H9 (cell line): ENCODE measurements around the gene ANKRD65. TPM values are rescaled to one million over a fixed set of nuclear protein-coding genes. Genes with fewer than 3 reads are reported as not detected.

Experiments used
- DNase-seq: peaks from one replicate; pipeline ENCODE4 v3.0.0-alpha.2; 2017
- H2AFZ ChIP-seq: one replicate; pipeline ENCODE4 v1.6.1; 2013; ENCODE audit warnings: mild to moderate bottlenecking, low read length, control low read depth, moderate library complexity
- H2AK5ac ChIP-seq: 2 replicates; pipeline ENCODE4 v1.6.1; 2013; ENCODE audit warnings: low read length, control low read depth, mixed read lengths; ENCODE audit not compliant: insufficient read length
- H2BK120ac ChIP-seq: one replicate; pipeline ENCODE4 v1.6.1; 2013; ENCODE audit warnings: low read depth, mild to moderate bottlenecking, low read length, control low read depth, inconsistent platforms; ENCODE audit not compliant: poor library complexity, severe bottlenecking
- H2BK12ac ChIP-seq: 2 replicates; pipeline ENCODE4 v1.6.1; 2013; ENCODE audit warnings: low read length, control low read depth, mixed read lengths, low read depth; ENCODE audit not compliant: insufficient read length
- H2BK15ac ChIP-seq: 2 replicates; pipeline ENCODE4 v1.6.1; 2013; ENCODE audit warnings: low read depth, low read length, control low read depth
- H2BK20ac ChIP-seq: one replicate; pipeline ENCODE4 v1.6.1; 2013; ENCODE audit warnings: low read depth, mild to moderate bottlenecking, low read length, control low read depth, inconsistent platforms; ENCODE audit not compliant: poor library complexity, severe bottlenecking
- H2BK5ac ChIP-seq: 2 replicates; pipeline ENCODE4 v1.6.1; 2013; ENCODE audit warnings: low read length, control low read depth, mixed read lengths; ENCODE audit not compliant: insufficient read length
- H3K14ac ChIP-seq: 2 replicates; pipeline ENCODE4 v1.6.1; 2013; ENCODE audit warnings: low read length, control low read depth; ENCODE audit not compliant: insufficient read depth
- H3K18ac ChIP-seq: 2 replicates; pipeline ENCODE4 v1.6.1; 2013; ENCODE audit warnings: low read depth, mild to moderate bottlenecking, mixed read lengths, low read length, control low read depth; ENCODE audit not compliant: insufficient read length
- H3K23ac ChIP-seq: 2 replicates; pipeline ENCODE4 v1.6.1; 2013; ENCODE audit warnings: low read length, control low read depth, mixed read lengths, low read depth; ENCODE audit not compliant: insufficient read length
- H3K23me2 ChIP-seq: 2 replicates; pipeline ENCODE4 v1.6.1; 2013; ENCODE audit warnings: low read depth, mild to moderate bottlenecking, mixed read lengths, low read length, control low read depth; ENCODE audit not compliant: insufficient read length, poor library complexity, severe bottlenecking
- H3K27ac ChIP-seq: 2 replicates; pipeline ENCODE4 v1.5.1; 2013; ENCODE audit warnings: low read length, control low read depth, mixed read lengths, low read depth; ENCODE audit not compliant: insufficient read length
- H3K27me3 ChIP-seq: 2 replicates; pipeline ENCODE4 v1.6.1; 2013; ENCODE audit warnings: low read length, control low read depth, inconsistent platforms; ENCODE audit not compliant: insufficient read depth
- H3K4ac ChIP-seq: 2 replicates; pipeline ENCODE4 v1.6.1; 2013; ENCODE audit warnings: low read depth, mild to moderate bottlenecking, control low read depth, inconsistent platforms, low read length, moderate library complexity
- H3K4me1 ChIP-seq: 2 replicates; pipeline ENCODE4 v1.6.1; 2013; ENCODE audit warnings: low read length, control low read depth, inconsistent platforms; ENCODE audit not compliant: insufficient read depth
- H3K4me2 ChIP-seq: 2 replicates; pipeline ENCODE4 v1.6.1; 2013; ENCODE audit warnings: low read length, control low read depth, mixed read lengths; ENCODE audit not compliant: insufficient read length, insufficient read depth
- H3K56ac ChIP-seq: 2 replicates; pipeline ENCODE4 v1.6.1; 2013; ENCODE audit warnings: low read depth, mild to moderate bottlenecking, mixed read lengths, low read length, control low read depth; ENCODE audit not compliant: insufficient read length
- H3K79me1 ChIP-seq: 2 replicates; pipeline ENCODE4 v1.6.1; 2013; ENCODE audit warnings: low read depth, mild to moderate bottlenecking, moderate library complexity, low read length, control low read depth, inconsistent platforms; ENCODE audit not compliant: insufficient read depth, poor library complexity, severe bottlenecking
- H3K79me2 ChIP-seq: 2 replicates; pipeline ENCODE4 v1.6.1; 2013; ENCODE audit warnings: low read length, control low read depth, inconsistent platforms; ENCODE audit not compliant: insufficient read depth
- H3K9ac ChIP-seq: 2 replicates; pipeline ENCODE4 v1.6.1; 2013; ENCODE audit warnings: low read length, control low read depth, mixed read lengths; ENCODE audit not compliant: insufficient read length; ENCODE audit errors: extremely low read depth
- H3K9me3 ChIP-seq: one replicate; pipeline ENCODE4 v1.6.1; 2013; ENCODE audit warnings: low read depth, low read length, inconsistent platforms; ENCODE audit not compliant: control insufficient read depth
- H3T11ph ChIP-seq: one replicate; pipeline ENCODE4 v1.6.1; 2013; ENCODE audit warnings: mild to moderate bottlenecking, low read length, control low read depth, inconsistent platforms
- H4K20me1 ChIP-seq: one replicate; pipeline ENCODE4 v1.6.1; 2013; ENCODE audit not compliant: control insufficient read depth, insufficient read length, insufficient read depth
- H4K5ac ChIP-seq: 2 replicates; pipeline ENCODE4 v1.6.1; 2013; ENCODE audit warnings: low read depth, mild to moderate bottlenecking, mixed read lengths, low read length, control low read depth; ENCODE audit not compliant: insufficient read length
- H4K8ac ChIP-seq: replicated peaks from 2 replicates; pipeline ENCODE4 v1.6.1; 2013; ENCODE audit warnings: low read length, control low read depth, mixed read lengths, low read depth; ENCODE audit not compliant: insufficient read length
- H4K91ac ChIP-seq: 2 replicates; pipeline ENCODE4 v1.6.1; 2013; ENCODE audit warnings: low read depth, mild to moderate bottlenecking, moderate library complexity, mixed read lengths, low read length, control low read depth; ENCODE audit not compliant: insufficient read length
- H3K27ac Mint-ChIP-seq, 3 experiments: 2 replicates in 2 of 3; 3 replicates in 1 of 3; pipeline ENCODE4 v1.8.0; 2020 to 2021; ENCODE audit warnings: mixed read lengths in 3 of 3, mild to moderate bottlenecking in 1 of 3, moderate library complexity in 1 of 3
- H3K27me3 Mint-ChIP-seq: 2 replicates; pipeline ENCODE4 v1.8.0; 2021; ENCODE audit warnings: low read depth, mild to moderate bottlenecking, moderate library complexity, mixed read lengths
- H3K36me3 Mint-ChIP-seq, 3 experiments: 2 replicates in 2 of 3; 3 replicates in 1 of 3; pipeline ENCODE4 v1.8.0; 2020 to 2021; ENCODE audit warnings: low read depth in 3 of 3, mixed read lengths in 3 of 3; ENCODE audit not compliant: insufficient read depth in 1 of 3
- H3K4me1 Mint-ChIP-seq, 2 experiments: 2 replicates each; pipeline ENCODE4 v1.8.0; 2020; ENCODE audit warnings: mixed read lengths in 2 of 2
- H3K4me3 Mint-ChIP-seq, 2 experiments: 2 replicates in 1 of 2; 3 replicates in 1 of 2; pipeline ENCODE4 v1.8.0; 2020 to 2021; ENCODE audit warnings: mild to moderate bottlenecking in 2 of 2, mixed read lengths in 2 of 2, moderate library complexity in 1 of 2
- H3K9me3 Mint-ChIP-seq, 2 experiments: 2 replicates in 1 of 2; 3 replicates in 1 of 2; pipeline ENCODE4 v1.8.0; 2020; ENCODE audit warnings: mild to moderate bottlenecking in 2 of 2, mixed read lengths in 2 of 2, moderate library complexity in 1 of 2
- CTCF ChIP-seq: fragments of 200-600 bp; sonication (generic); conservative IDR thresholded peaks from 3 replicates; pipeline ENCODE4 v1.8.0; 2021; ENCODE audit warnings: antibody characterized with exemption, mild to moderate bottlenecking
- WGBS: extraction: QIAGEN DNeasy Blood & Tissue Kit; methylation state at CpG from one replicate; pipeline ENCODE4 v1.1.7; 2013; ENCODE audit warnings: missing lambda C conversion rate, low lambda C conversion rate, mixed read lengths; ENCODE audit not compliant: insufficient read length; ENCODE audit errors: extremely low coverage; 5-methylcytosine and 5-hydroxymethylcytosine counted together
- total RNA-seq: library from RNA; stranded (reverse); gene quantifications from 2 replicates; pipeline ENCODE4 v1.2.1, GENCODE V29; 2021

The ANKRD65 gene
- total RNA-seq, 1 experiment from 2014 or later = 3.1 TPM

- H4K91ac ChIP-seq = no peak overlapping the region
- no peak overlapping the region for H4K5ac ChIP-seq
- no peaks in the 10 kb centered on the region for H3K9me3 ChIP-seq
- Mint-ChIP-seq H3K4me3 (no peak overlapping the region), H3K27me3 (no peaks in the 10 kb centered on the region), H3K27ac (no peak overlapping the region), H3K4me1 (peaks cover 6 to 10% of the 10 kb centered on the region in 2 experiments), H3K36me3 (peaks cover 0 to 17% (median 1%) of the 10 kb centered on the region in 3 experiments; a peak in 5 of 7 replicates), H3K9me3 (no peaks in the 10 kb centered on the region)
- H4K8ac ChIP-seq = no peak overlapping the region
- no peak overlapping the region for H3K4ac ChIP-seq
- WGBS = no CpG with 5 or more reads among the region's 16 CpGs
- H2BK5ac ChIP-seq = no peak overlapping the region
- no peak for TF ChIP-seq CTCF
- H3K23ac ChIP-seq = no peak overlapping the region
- no peak overlapping the region for H3K27ac ChIP-seq
- DNase-seq = no peak
- no peak overlapping the region for H2BK120ac ChIP-seq
- H3K23me2 ChIP-seq = no peaks in the 10 kb centered on the region
- no peak overlapping the region for H3K9ac ChIP-seq
- no peaks in the 10 kb centered on the region for H3K27me3 ChIP-seq
- no peak overlapping the region for H2BK12ac ChIP-seq
- no peaks in the 10 kb centered on the region for H4K20me1 ChIP-seq
- H3K56ac ChIP-seq = no peak overlapping the region
- no peak overlapping the region for H2AFZ ChIP-seq
- no peak overlapping the region for H3T11ph ChIP-seq
- no peak overlapping the region for H2AK5ac ChIP-seq
- H3K4me1 ChIP-seq = no peaks in the 10 kb centered on the region
- H3K18ac ChIP-seq = no peak overlapping the region
- no peak overlapping the region for H2BK15ac ChIP-seq
- peaks cover 3% of the 10 kb centered on the region for H3K79me1 ChIP-seq
- no peak overlapping the region; the same call in 1 of the 2 replicates for H3K14ac ChIP-seq
- H3K4me2 ChIP-seq = no peak overlapping the region
- no peaks in the 10 kb centered on the region for H3K79me2 ChIP-seq
- H2BK20ac ChIP-seq = no peak overlapping the region
These were observed 40.2 kb downstream of the ANKRD65 start for GRCh38 chr1:1380860-1381259.
